ENCODE results near the gene MAP3K13.

The MAP3K13 gene

GRCh38 chr3:185528532-185528931, 165.6 kb downstream of the MAP3K13 start:
- DNase-seq (ENCODE audit: low read depth, low spot score) = no peak
- H3K36me3 ChIP-seq (ENCODE audit: insufficient read depth, low read length) = no peaks in the 10 kb centered on the region
- H3K9me3 ChIP-seq (ENCODE audit: low read depth, low read length) = no peaks in the 10 kb centered on the region
- H3K4me3 ChIP-seq = no peak overlapping the region
- TF ChIP-seq EZH2 (IDR thresholded peaks at IDR 0.05) = no peak
- TF ChIP-seq POLR2AphosphoS5 (IDR thresholded peaks at IDR 0.05; ENCODE audit: borderline replicate concordance, low read depth, low read length) = no peak
- no peak for TF ChIP-seq FOXP2 (optimal IDR thresholded peaks at IDR 0.05; ENCODE audit: control extremely low read depth, extremely low read length, insufficient read depth)
- H3K27ac ChIP-seq = no peak overlapping the region
- no peak overlapping the region for H3K9ac ChIP-seq (ENCODE audit: insufficient read length)

- DNase-seq (ENCODE audit: low read depth, low spot score) = no peak
- Histone ChIP-seq H3K36me3 (ENCODE audit: insufficient read depth, low read length) (no peaks in the 10 kb centered on the region), H3K9ac (ENCODE audit: insufficient read length) (no peak overlapping the region), H3K9me3 (ENCODE audit: low read depth, low read length) (no peaks in the 10 kb centered on the region), H3K4me3 (no peak overlapping the region), H3K27ac (no peak overlapping the region)
- TF ChIP-seq EZH2 (IDR thresholded peaks at IDR 0.05) = no peak
Measured at GRCh38 chr3:185530856-185531255, 167.9 kb downstream of the MAP3K13 start.

GRCh38 chr3:185532901-185533300, 170.0 kb downstream of the MAP3K13 start:
- no peak overlapping the region for H3K27ac ChIP-seq

GRCh38 chr3:185534511-185534910, 171.6 kb downstream of the MAP3K13 start:
- TF ChIP-seq POLR2AphosphoS5 (IDR thresholded peaks at IDR 0.05; ENCODE audit: borderline replicate concordance, low read depth, low read length) (no peak), FOXP2 (optimal IDR thresholded peaks at IDR 0.05; ENCODE audit: control extremely low read depth, extremely low read length, insufficient read depth) (no peak), EZH2 (IDR thresholded peaks at IDR 0.05) (no peak)
- Histone ChIP-seq H3K4me3 (no peak overlapping the region), H3K36me3 (ENCODE audit: insufficient read depth, low read length) (no peaks in the 10 kb centered on the region), H3K9me3 (ENCODE audit: low read depth, low read length) (no peaks in the 10 kb centered on the region), H3K27ac (no peak overlapping the region), H3K9ac (ENCODE audit: insufficient read length) (no peak overlapping the region)
- no peak for DNase-seq (ENCODE audit: low read depth, low spot score)

More at GRCh38 chr3:185532901-185533300, 170.0 kb downstream of the MAP3K13 start:
- DNase-seq (ENCODE audit: low read depth, low spot score) = no peak
- H3K9ac ChIP-seq (ENCODE audit: insufficient read length) = no peak overlapping the region
- no peaks in the 10 kb centered on the region for H3K36me3 ChIP-seq (ENCODE audit: insufficient read depth, low read length)
- H3K9me3 ChIP-seq (ENCODE audit: low read depth, low read length) = no peaks in the 10 kb centered on the region
- TF ChIP-seq POLR2AphosphoS5 (IDR thresholded peaks at IDR 0.05; ENCODE audit: borderline replicate concordance, low read depth, low read length) (no peak), EZH2 (IDR thresholded peaks at IDR 0.05) (no peak), FOXP2 (optimal IDR thresholded peaks at IDR 0.05; ENCODE audit: control extremely low read depth, extremely low read length, insufficient read depth) (no peak)
- no peak overlapping the region for H3K4me3 ChIP-seq

- peak; percentile 99 for DNase-seq (ENCODE audit: low read depth, low spot score)
- Histone ChIP-seq H3K36me3 (ENCODE audit: insufficient read depth, low read length) (no peaks in the 10 kb centered on the region), H3K4me3 (peak overlapping the region; percentile 68), H3K9ac (ENCODE audit: insufficient read length) (peak overlapping the region; percentile 35), H3K9me3 (ENCODE audit: low read depth, low read length) (no peaks in the 10 kb centered on the region), H3K27ac (peak overlapping the region; percentile 88)
- TF ChIP-seq EZH2 (IDR thresholded peaks at IDR 0.05) (no peak), POLR2AphosphoS5 (IDR thresholded peaks at IDR 0.05; ENCODE audit: borderline replicate concordance, low read depth, low read length) (peak; percentile 31; the same call in 1 of the 2 replicates), FOXP2 (optimal IDR thresholded peaks at IDR 0.05; ENCODE audit: control extremely low read depth, extremely low read length, insufficient read depth) (no peak)
Measured at GRCh38 chr3:185537369-185537970, 174.5 kb downstream of the MAP3K13 start.
